Eye (tissue), 1 donor: Measurements from ENCODE around the gene CELA1.
"Not testable (repeated sequence)": the region's sequence is repeated elsewhere in the genome, so short reads cannot be mapped to it uniquely, and the experiment has no call there.

ENCODE experiments used
- DNase-seq: peaks from one replicate; pipeline ENCODE4 v3.0.0-alpha.2; 2015

CELA1 gene

GRCh38 chr12:51307655-51308593, 38.6 kb downstream of the CELA1 start:
- no peak for DNase-seq

DNA sequence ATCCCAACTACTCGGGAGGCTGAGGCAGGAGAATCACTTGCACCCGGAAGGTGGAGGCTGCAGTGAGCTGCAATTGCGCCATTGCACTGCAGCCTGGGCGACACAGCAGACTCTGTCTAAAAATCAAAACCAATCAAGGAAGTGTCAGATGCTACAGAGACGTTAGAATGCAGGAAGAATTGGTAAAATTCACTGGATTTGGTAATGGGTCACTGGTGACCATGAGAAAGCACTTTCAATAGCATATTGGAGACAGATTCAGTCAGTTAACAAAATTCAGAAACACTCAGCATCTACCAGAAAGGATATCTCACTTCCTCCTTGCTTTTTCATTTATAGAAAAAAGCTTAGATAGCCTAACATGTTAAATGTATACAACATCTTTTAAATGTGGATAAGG, 40.0 kb downstream of the CELA1 start:
- no peak for DNase-seq

- DNase-seq, result not testable (repeated sequence)
Measured at GRCh38 chr12:51300768-51301167, 45.7 kb downstream of the CELA1 start.

DNA sequence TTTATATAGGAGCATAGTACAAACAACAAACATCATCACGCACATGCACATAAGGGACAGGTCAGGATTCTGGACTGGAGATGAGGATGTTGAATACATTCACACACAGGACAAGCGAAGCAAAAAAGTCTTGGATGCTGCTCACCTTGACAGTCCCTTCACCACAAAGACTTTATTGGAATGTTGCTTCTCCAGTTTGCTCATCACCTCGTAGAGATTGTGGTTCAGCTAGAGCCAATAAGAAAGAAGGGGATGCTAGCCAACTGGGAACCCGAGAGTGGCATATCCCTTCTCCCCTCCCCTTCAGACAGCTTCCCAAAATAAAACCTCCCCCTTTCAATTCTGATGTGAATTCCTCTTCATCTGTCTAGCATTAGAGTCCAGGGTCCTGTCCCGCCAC, 50.8 kb downstream of the CELA1 start:
- DNase-seq, result no peak

DNA sequence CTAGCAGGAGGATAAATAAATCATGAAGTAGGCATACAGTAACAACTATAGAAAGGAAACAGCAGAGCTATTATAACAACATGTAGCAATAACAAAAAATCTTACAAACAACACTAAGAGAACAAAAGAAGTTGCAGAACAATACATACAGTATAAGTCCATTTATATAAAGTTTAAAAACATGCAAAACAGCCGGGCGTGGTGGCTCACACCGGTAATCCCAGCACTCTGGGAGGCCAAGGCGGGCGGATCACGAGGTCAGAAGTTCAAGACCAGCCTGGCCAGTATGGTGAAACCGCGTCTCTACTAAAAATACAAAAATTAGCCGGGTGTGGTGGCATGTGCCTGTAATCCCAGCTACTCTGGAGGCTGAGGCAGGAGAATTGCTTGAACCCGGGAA, 52.4 kb downstream of the CELA1 start:
- not testable (repeated sequence) for DNase-seq

DNA sequence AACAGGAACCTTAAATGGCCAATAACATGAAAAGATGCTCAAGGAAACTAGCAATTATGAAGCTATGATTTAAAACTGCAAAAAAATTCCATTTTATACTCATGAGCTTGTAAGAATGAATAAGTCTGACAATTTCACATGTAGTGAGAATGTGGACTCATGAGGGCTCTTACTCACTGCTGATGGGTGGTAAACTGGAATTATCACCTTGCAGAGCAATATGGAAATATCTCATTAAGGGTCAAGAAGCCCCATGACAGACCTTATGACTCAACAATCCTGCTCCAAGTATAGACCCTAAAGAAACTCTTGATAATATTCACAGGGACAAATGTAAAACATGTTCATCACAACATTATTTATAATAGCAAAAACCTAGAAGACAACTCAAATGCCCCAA, 52.8 kb downstream of the CELA1 start:
- DNase-seq, result no peak

GRCh38 chr12:51291603-51292513, 54.6 kb downstream of the CELA1 start:
- not testable (repeated sequence) for DNase-seq

DNA sequence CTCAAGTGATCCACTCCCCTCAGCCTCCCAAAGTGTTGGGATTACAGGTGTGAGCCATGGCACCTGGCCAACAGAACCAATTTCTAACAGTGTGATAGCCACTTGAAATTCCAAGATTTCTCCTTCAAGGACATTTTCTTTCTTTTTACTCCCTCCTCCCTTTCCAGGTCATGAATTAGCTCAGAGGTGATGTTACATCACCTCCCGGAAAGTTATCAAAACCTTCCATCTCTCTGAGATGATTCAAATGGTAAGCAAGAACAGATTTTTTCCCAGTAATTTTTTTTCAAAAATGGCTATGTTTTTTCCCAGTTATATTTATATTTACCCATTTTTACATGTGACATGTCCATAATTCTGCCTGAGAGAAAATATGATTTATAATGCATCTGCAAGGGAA, 60.6 kb downstream of the CELA1 start:
- DNase-seq, result no peak

DNA sequence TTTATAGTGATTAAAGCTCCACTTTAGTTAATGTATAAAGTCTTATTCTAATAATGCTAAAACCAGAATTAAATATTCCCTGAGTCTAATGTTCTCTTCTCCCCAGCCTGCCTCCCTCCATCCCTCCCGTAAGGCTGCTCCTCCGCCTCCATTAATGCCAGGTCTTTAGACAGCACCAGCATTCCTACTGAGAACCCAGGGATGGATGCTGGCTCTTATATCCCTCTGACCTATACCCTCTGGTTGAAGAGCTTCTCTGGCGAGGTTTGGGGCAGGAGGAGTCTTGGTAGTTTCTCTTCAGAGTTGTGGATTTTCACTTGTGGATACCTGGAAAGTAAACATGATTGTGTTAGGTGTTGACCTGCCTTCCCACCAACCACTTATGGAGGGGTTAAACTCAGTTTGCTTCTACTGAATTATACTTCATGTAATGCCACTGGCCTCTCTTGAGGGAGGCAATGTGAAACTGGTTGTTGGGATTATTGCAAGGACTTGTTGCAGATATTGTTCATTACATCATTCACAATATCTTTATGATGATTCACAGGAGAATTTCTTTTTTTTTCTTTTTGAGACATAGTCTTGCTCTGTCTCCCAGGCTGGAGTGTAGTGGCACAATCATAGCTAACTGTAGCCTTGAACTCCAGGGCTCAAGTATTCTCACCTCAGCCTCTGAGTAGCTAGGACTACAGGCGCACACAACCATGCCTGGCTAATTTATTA, 65.1 kb downstream of the CELA1 start:
- no peak for DNase-seq
